A549 (cell line): Measurements from ENCODE around the gene ZKSCAN5. TPM values are rescaled to one million over a fixed set of nuclear protein-coding genes. Genes with fewer than 3 reads are reported as not detected.
A peak's percentile ranks its signal among the peaks of the same experiment; 100 is the strongest.

Experiments
- ATAC-seq, 2 experiments: fragments of 200-7000 bp in 1 of 2; fragments of >200 bp in 1 of 2; cut with Nextera tagmentation in 1 of 2; cut with Tn5 transposase in 1 of 2; 3 replicates each; pipeline versions ENCODE4 v1.8.0 to v1.9.1; 2018 to 2020; ENCODE audit warnings: mild to moderate bottlenecking in 1 of 2, moderate library complexity in 1 of 2
- CTCF ChIA-PET: fragments of 300-600 bp; sonication (Branson Sonifier 250); formaldehyde crosslinking; extraction: SDS; loops from one replicate; lab custom pipeline; 2021; ENCODE audit warnings: antibody characterized with exemption, inconsistent platforms; lab: Yijun Ruan, JAX
- POLR2A ChIA-PET: fragments of 350-600 bp; formaldehyde crosslinking; extraction: SDS; loops from one replicate; lab custom pipeline; 2021; ENCODE audit warnings: antibody characterized with exemption, inconsistent platforms; lab: Yijun Ruan, JAX
- DNase-seq, 2 experiments: peaks; one replicate each; pipeline versions ENCODE4 v3.0.0 to v3.0.0-alpha.2; 2011 to 2016; ENCODE audit warnings: low read depth in 1 of 2, low spot score in 1 of 2
- FAIRE-seq: peaks from 2 replicates; lab custom pipeline; 2011; peaks lifted over from hg19 to GRCh38; lab: Jason Lieb, UNC
- H3K27ac ChIP-seq, 2 experiments: fragments of >200 bp; sonication (Bioruptor Twin); formaldehyde crosslinking; 3 replicates each; pipeline ENCODE4 v1.5.1; 2016 to 2017
- H3K4me1 ChIP-seq: fragments of >200 bp; sonication (Bioruptor Twin); formaldehyde crosslinking; 3 replicates; pipeline ENCODE4 v1.6.1; 2016
- H3K4me2 ChIP-seq: fragments of >200 bp; sonication (Bioruptor Twin); formaldehyde crosslinking; 3 replicates; pipeline ENCODE4 v1.6.1; 2016
- H3K4me3 ChIP-seq: fragments of >200 bp; sonication (Bioruptor Twin); formaldehyde crosslinking; 3 replicates; pipeline ENCODE4 v1.5.1; 2016
- H3K9me3 ChIP-seq: fragments of >200 bp; sonication (Bioruptor Twin); formaldehyde crosslinking; 3 replicates; pipeline ENCODE4 v1.6.1; 2016
- BHLHE40 ChIP-seq: IDR thresholded peaks from 2 replicates; pipeline ENCODE4 v1.6.1; 2012; ENCODE audit warnings: low read depth, low read length, inconsistent platforms
- CHD4 ChIP-seq: fragments of 200-600 bp; sonication (generic); IDR thresholded peaks from 2 replicates; pipeline ENCODE4 v1.6.1; 2016; ENCODE audit warnings: antibody characterized with exemption, mild to moderate bottlenecking, borderline replicate concordance
- EHF ChIP-seq: fragments of 250-450 bp; sonication (Bioruptor Pico); IDR thresholded peaks from 2 replicates; pipeline ENCODE4 v1.5.0; 2020; ENCODE audit warnings: mild to moderate bottlenecking
- FOSL2 ChIP-seq, 2 experiments: fragments of 450-650 bp in 1 of 2; fragments of >200 bp in 1 of 2; sonication (Bioruptor Twin) in 1 of 2; formaldehyde crosslinking; IDR thresholded peaks; 2 replicates each; pipeline versions ENCODE4 v1.5.0 to v1.6.1; 2016 to 2020; ENCODE audit warnings: mild to moderate bottlenecking in 1 of 2, moderate library complexity in 1 of 2
- HOXB13 ChIP-seq: fragments of 250-450 bp; sonication (Bioruptor Pico); IDR thresholded peaks from 2 replicates; pipeline ENCODE4 v1.5.0; 2020; ENCODE audit warnings: low read depth, mild to moderate bottlenecking, moderate library complexity
- HOXB5 ChIP-seq: fragments of 250-450 bp; sonication (Bioruptor Pico); IDR thresholded peaks from 2 replicates; pipeline ENCODE4 v1.5.0; 2020; ENCODE audit warnings: mild to moderate bottlenecking, moderate library complexity
- JUN ChIP-seq, 2 experiments: fragments of >200 bp; sonication (Bioruptor Twin); formaldehyde crosslinking; IDR thresholded peaks; 2 replicates in 1 of 2; 3 replicates in 1 of 2; pipeline ENCODE4 v1.6.1; 2016 to 2017
- KDM1A ChIP-seq: fragments of 200-600 bp; sonication (generic); IDR thresholded peaks from 2 replicates; pipeline ENCODE4 v1.6.1; 2016; ENCODE audit warnings: low read depth, mild to moderate bottlenecking
- KDM5A ChIP-seq: fragments of 200-600 bp; sonication (generic); IDR thresholded peaks from 2 replicates; pipeline ENCODE4 v1.6.1; 2016; ENCODE audit warnings: antibody characterized with exemption, mild to moderate bottlenecking
- MAFK ChIP-seq: fragments of 450-650 bp; IDR thresholded peaks from 2 replicates; pipeline ENCODE4 v1.6.1; 2014; ENCODE audit not compliant: partially characterized antibody
- MYC ChIP-seq: IDR thresholded peaks from 2 replicates; pipeline ENCODE4 v1.6.1; 2012; ENCODE audit warnings: mild to moderate bottlenecking, inconsistent platforms, low read length, improper control_type of control experiment, borderline replicate concordance
- NPAS2 ChIP-seq: fragments of 250-450 bp; sonication (Bioruptor Pico); IDR thresholded peaks from 2 replicates; pipeline ENCODE4 v1.8.0; 2022; ENCODE audit warnings: mild to moderate bottlenecking, moderate library complexity, borderline replicate concordance
- PHF8 ChIP-seq: fragments of 200-600 bp; sonication (generic); IDR thresholded peaks from 2 replicates; pipeline ENCODE4 v1.6.1; 2016; ENCODE audit warnings: low read depth, mild to moderate bottlenecking, antibody characterized with exemption, moderate library complexity, borderline replicate concordance
- POLR2A ChIP-seq: IDR thresholded peaks from 2 replicates; pipeline ENCODE4 v1.6.1; 2012; ENCODE audit warnings: mild to moderate bottlenecking, low read length
- POLR2AphosphoS2 ChIP-seq: conservative IDR thresholded peaks from 2 replicates; pipeline ENCODE4 v1.6.1; 2012; ENCODE audit warnings: low read length, improper control_type of control experiment, inconsistent platforms
- RFX5 ChIP-seq: fragments of 450-650 bp; IDR thresholded peaks from 2 replicates; pipeline ENCODE4 v1.7.1; 2014; ENCODE audit warnings: antibody characterized with exemption, mild to moderate bottlenecking, moderate library complexity
- TP53 ChIP-seq: fragments of 250-450 bp; sonication (Bioruptor Pico); IDR thresholded peaks from 2 replicates; pipeline ENCODE4 v1.5.0; 2021; ENCODE audit warnings: mild to moderate bottlenecking, moderate library complexity
- ZC3H11A ChIP-seq: fragments of 450-650 bp; IDR thresholded peaks from 2 replicates; pipeline ENCODE4 v1.6.1; 2014; ENCODE audit warnings: antibody characterized with exemption, mild to moderate bottlenecking
- ZNF302 ChIP-seq: fragments of 250-450 bp; sonication (Bioruptor Pico); IDR thresholded peaks from 2 replicates; pipeline ENCODE4 v1.9.0; 2021; ENCODE audit warnings: inconsistent platforms, mild to moderate bottlenecking, moderate library complexity
- WGBS: methylation state at CpG from one replicate; pipeline ENCODE4 v1.1.6; 2017; ENCODE audit errors: missing lambda C conversion rate; 5-methylcytosine and 5-hydroxymethylcytosine counted together
- polyA plus RNA-seq, 4 experiments: library from polyadenylated mRNA; depleted of rRNA in 3 of 4; stranded (reverse); fragments of >200 nt; fragmentation: RNase III in 1 of 4; extraction: RNeasy Plus Mini Kit Qiagen cat#74134 plus additional on column Dnase treatment in 1 of 4; gene quantifications; 2 replicates in 3 of 4; 3 replicates in 1 of 4; pipeline ENCODE4 v1.2.3, GENCODE V29; 2011 to 2017
- TF ChIP-seq, protein P1 (sequence below): fragments of >200 bp; sonication (Bioruptor Twin); formaldehyde crosslinking; IDR thresholded peaks from 3 replicates; pipeline ENCODE4 v1.6.1; 2016
- TF ChIP-seq, protein P2 (sequence below): IDR thresholded peaks from 2 replicates; pipeline ENCODE4 v1.6.1; 2012
- TF ChIP-seq, protein P3 (sequence below): IDR thresholded peaks from 2 replicates; pipeline ENCODE4 v1.6.1; 2012; ENCODE audit warnings: low read depth, borderline replicate concordance
- TF ChIP-seq, protein P4 (sequence below): fragments of 450-650 bp; IDR thresholded peaks from 2 replicates; pipeline ENCODE4 v1.6.1; 2014; ENCODE audit warnings: antibody characterized with exemption
- TF ChIP-seq, protein P5 (sequence below): fragments of >200 bp; sonication (Bioruptor Twin); formaldehyde crosslinking; IDR thresholded peaks from 3 replicates; pipeline ENCODE4 v1.5.1; 2016
- TF ChIP-seq, protein P6 (sequence below): IDR thresholded peaks from 2 replicates; pipeline ENCODE4 v1.6.1; 2012
- TF ChIP-seq, protein P7 (sequence below): fragments of 250-450 bp; sonication (Bioruptor Pico); IDR thresholded peaks from 2 replicates; pipeline ENCODE4 v1.5.0; 2021; ENCODE audit warnings: mild to moderate bottlenecking, moderate library complexity, borderline replicate concordance

ZKSCAN5 gene
- polyA plus RNA-seq, 2 of the 4 experiments (the other 2 are of a cell fraction), result 8.2 to 15.7 TPM

DNA sequence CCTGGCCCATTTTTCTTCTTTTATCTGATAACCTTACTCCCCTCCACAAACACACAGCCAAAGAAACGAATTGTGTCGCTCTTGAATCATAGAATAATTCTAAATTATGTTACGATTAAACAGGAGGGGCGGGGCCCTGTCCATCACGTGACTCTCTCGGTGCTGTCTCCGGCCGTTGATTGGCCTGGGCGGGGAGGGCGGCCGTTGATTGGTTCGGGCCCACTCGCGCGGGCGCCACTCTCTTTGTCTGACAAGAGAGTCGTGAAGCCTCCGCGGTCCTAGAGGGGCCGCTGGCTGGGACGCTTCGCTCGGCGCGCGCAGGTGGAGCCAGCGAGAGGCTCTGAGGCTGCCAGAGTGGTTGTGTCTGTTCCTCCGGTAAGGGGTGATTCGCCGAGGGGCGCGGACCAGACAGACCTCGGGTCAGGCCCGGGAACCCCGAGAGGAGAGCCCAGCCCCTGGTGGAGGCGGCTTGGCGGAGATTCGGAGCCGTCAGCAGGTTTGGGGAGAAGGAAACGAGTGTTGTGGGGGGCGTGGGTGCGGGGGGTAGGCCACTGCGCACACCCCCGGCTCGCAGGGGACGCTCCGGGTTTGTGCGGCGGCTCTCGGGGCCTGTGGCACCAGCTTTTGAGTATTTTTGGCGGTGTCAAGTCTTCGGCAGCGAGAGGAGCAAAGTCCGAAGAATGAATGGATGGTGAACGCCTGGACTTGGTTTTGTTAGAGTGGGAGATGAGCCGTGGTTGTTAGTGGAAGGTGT is 31.7 kb upstream of the ZKSCAN5 start, which contains the start of gene ZNF789:
Gene ZNF789, plus strand, starts transcription at position 330 of the 754 bp plus-strand sequence. CDS start 3,567 bp downstream, outside the sequence.
- ChIA-PET POLR2A (interaction anchor here (0.9 to 1.4 kb wide), 4 partner anchors 27 to 144 kb away, joined by 3 to 11 read pairs (median 6); partner anchors contain the start of genes ZKSCAN5, ZNF394 and ZSCAN25), CTCF (interaction anchor here (1.2 kb wide), 1 partner anchor 559 kb away, joined by 3 read pairs; no protein-coding TSS in a partner anchor)
- peak; percentile 98 to 99 for DNase-seq
- H3K4me3 ChIP-seq, result peak within 1 kb of the TSS; percentile 84
- WGBS, result 2% methylated on average over 25 of the region's 56 CpGs
- peak within 1 kb of the TSS; percentile 83 to 89 for H3K27ac ChIP-seq
- TF ChIP-seq ZNF302 (CRISPR knock-in tag) (no peak), HOXB5 (no peak), MYC (0 out of 2 replicates have a peak, but pooled peaks have one; percentile 40), HOXB13 (CRISPR knock-in tag) (no peak), BHLHE40 (0 out of 2 replicates have a peak, but pooled peaks have one; percentile 2), EHF (no peak), JUN (IDR thresholded peaks at IDR 0.05) (peak; percentile 67 to 86; a peak in 4 of 5 replicates), PHF8 (peak; percentile 59; the same call in 1 of the 2 replicates), POLR2AphosphoS2 (no peak), FOSL2 (IDR thresholded peaks at IDR 0.05) (no peak), FOSL2 (CRISPR knock-in tag; IDR thresholded peaks at IDR 0.05) (0 out of 2 replicates have a peak, but pooled peaks have one; percentile 12), KDM5A (0 out of 2 replicates have a peak, but pooled peaks have one; percentile 30), TP53 (0 out of 2 replicates have a peak, but pooled peaks have one; percentile 29), KDM1A (no peak), MAFK (no peak), POLR2A (peak; percentile 55), NPAS2 (CRISPR knock-in tag) (no peak), RFX5 (peak; percentile 73; the same call in 1 of the 2 replicates), ZC3H11A (no peak), CHD4 (no peak)
- TF ChIP-seq, protein P1, sequence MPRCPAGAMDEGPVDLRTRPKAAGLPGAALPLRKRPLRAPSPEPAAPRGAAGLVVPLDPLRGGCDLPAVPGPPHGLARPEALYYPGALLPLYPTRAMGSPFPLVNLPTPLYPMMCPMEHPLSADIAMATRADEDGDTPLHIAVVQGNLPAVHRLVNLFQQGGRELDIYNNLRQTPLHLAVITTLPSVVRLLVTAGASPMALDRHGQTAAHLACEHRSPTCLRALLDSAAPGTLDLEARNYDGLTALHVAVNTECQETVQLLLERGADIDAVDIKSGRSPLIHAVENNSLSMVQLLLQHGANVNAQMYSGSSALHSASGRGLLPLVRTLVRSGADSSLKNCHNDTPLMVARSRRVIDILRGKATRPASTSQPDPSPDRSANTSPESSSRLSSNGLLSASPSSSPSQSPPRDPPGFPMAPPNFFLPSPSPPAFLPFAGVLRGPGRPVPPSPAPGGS, result peak; percentile 53; the same call in 1 of the 3 replicates
- TF ChIP-seq, protein P2, sequence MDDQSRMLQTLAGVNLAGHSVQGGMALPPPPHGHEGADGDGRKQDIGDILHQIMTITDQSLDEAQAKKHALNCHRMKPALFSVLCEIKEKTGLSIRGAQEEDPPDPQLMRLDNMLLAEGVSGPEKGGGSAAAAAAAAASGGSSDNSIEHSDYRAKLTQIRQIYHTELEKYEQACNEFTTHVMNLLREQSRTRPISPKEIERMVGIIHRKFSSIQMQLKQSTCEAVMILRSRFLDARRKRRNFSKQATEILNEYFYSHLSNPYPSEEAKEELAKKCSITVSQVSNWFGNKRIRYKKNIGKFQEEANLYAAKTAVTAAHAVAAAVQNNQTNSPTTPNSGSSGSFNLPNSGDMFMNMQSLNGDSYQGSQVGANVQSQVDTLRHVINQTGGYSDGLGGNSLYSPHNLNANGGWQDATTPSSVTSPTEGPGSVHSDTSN, result peak; percentile 64
- TF ChIP-seq, protein P3, sequence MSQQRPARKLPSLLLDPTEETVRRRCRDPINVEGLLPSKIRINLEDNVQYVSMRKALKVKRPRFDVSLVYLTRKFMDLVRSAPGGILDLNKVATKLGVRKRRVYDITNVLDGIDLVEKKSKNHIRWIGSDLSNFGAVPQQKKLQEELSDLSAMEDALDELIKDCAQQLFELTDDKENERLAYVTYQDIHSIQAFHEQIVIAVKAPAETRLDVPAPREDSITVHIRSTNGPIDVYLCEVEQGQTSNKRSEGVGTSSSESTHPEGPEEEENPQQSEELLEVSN, result peak; percentile 64; the same call in 1 of the 2 replicates
- TF ChIP-seq, protein P4, sequence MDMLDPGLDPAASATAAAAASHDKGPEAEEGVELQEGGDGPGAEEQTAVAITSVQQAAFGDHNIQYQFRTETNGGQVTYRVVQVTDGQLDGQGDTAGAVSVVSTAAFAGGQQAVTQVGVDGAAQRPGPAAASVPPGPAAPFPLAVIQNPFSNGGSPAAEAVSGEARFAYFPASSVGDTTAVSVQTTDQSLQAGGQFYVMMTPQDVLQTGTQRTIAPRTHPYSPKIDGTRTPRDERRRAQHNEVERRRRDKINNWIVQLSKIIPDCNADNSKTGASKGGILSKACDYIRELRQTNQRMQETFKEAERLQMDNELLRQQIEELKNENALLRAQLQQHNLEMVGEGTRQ, result peak; percentile 98
- TF ChIP-seq, protein P5, sequence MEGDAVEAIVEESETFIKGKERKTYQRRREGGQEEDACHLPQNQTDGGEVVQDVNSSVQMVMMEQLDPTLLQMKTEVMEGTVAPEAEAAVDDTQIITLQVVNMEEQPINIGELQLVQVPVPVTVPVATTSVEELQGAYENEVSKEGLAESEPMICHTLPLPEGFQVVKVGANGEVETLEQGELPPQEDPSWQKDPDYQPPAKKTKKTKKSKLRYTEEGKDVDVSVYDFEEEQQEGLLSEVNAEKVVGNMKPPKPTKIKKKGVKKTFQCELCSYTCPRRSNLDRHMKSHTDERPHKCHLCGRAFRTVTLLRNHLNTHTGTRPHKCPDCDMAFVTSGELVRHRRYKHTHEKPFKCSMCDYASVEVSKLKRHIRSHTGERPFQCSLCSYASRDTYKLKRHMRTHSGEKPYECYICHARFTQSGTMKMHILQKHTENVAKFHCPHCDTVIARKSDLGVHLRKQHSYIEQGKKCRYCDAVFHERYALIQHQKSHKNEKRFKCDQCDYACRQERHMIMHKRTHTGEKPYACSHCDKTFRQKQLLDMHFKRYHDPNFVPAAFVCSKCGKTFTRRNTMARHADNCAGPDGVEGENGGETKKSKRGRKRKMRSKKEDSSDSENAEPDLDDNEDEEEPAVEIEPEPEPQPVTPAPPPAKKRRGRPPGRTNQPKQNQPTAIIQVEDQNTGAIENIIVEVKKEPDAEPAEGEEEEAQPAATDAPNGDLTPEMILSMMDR, result no peak
- TF ChIP-seq, protein P6, sequence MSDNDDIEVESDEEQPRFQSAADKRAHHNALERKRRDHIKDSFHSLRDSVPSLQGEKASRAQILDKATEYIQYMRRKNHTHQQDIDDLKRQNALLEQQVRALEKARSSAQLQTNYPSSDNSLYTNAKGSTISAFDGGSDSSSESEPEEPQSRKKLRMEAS, result peak; percentile 88
- TF ChIP-seq, protein P7, sequence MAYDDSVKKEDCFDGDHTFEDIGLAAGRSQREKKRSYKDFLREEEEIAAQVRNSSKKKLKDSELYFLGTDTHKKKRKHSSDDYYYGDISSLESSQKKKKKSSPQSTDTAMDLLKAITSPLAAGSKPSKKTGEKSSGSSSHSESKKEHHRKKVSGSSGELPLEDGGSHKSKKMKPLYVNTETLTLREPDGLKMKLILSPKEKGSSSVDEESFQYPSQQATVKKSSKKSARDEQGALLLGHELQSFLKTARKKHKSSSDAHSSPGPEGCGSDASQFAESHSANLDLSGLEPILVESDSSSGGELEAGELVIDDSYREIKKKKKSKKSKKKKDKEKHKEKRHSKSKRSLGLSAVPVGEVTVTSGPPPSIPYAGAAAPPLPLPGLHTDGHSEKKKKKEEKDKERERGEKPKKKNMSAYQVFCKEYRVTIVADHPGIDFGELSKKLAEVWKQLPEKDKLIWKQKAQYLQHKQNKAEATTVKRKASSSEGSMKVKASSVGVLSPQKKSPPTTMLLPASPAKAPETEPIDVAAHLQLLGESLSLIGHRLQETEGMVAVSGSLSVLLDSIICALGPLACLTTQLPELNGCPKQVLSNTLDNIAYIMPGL, result no peak
- TF ChIP-seq, all 56 proteins: peak for 14
- peaks cover 10% of the 10 kb centered on the region; the same call in 1 of the 3 replicates for H3K4me1 ChIP-seq
- peak within 1 kb of the TSS; percentile 92 for H3K4me2 ChIP-seq
- H3K9me3 ChIP-seq, result no peaks in the 10 kb centered on the region
- ATAC-seq (peak; percentile 98 to 99), FAIRE-seq (peak; percentile 18)
